Adrenal gland (tissue), 5 donors: Measurements from ENCODE around the gene KIAA1671.

ENCODE experiments used
- CTCF ChIP-seq, 6 experiments: fragments of 450-650 bp in 4 of 6; fragments of 200-600 bp in 2 of 6; sonication (generic) in 1 of 6; IDR thresholded peaks; 1 replicate in 5 of 6; 2 replicates in 1 of 6; pipeline versions ENCODE4 v1.5.1 to v1.8.0; 2016 to 2021; ENCODE audit warnings: antibody characterized with exemption in 6 of 6, mild to moderate bottlenecking in 2 of 6, moderate library complexity in 1 of 6
- POLR2A ChIP-seq, 2 donors: fragments of 450-650 bp; IDR thresholded peaks; one replicate each; pipeline ENCODE4 v1.6.1; 2017; ENCODE audit warnings: antibody characterized with exemption in 2 of 2, mild to moderate bottlenecking in 2 of 2, moderate library complexity in 1 of 2
- donor health status: DM: no; HTN: no; CAD: no.

- TF ChIP-seq POLR2A (IDR thresholded peaks at IDR 0.05) (peak in 1 of 2 donors; percentile 15), CTCF (IDR thresholded peaks at IDR 0.05) (no peak)
These were observed 73.2 kb downstream of the KIAA1671 start for GRCh38 chr22:25025491-25026400.
